Neural crest cell (in vitro differentiated cells): ENCODE results near the gene PMEL. TPM values are rescaled to one million over a fixed set of nuclear protein-coding genes. Genes with fewer than 3 reads are reported as not detected.
"Not testable (repeated sequence)": the region's sequence is repeated elsewhere in the genome, so short reads cannot be mapped to it uniquely, and the experiment has no call there.

Source experiments
- DNase-seq: peaks from one replicate; pipeline ENCODE4 v3.0.0; 2021; ENCODE audit warnings: low read depth, mixed read lengths, low spot score
- H3K27ac Mint-ChIP-seq: one replicate; pipeline ENCODE4 v1.8.0; 2021; ENCODE audit warnings: mild to moderate bottlenecking, mixed read lengths; ENCODE audit not compliant: unreplicated experiment
- H3K27me3 Mint-ChIP-seq: 2 replicates; pipeline ENCODE4 v1.8.0; 2021; ENCODE audit warnings: low read depth, mild to moderate bottlenecking, mixed read lengths
- H3K36me3 Mint-ChIP-seq: 2 replicates; pipeline ENCODE4 v1.8.0; 2021; ENCODE audit warnings: low read depth, mild to moderate bottlenecking, mixed read lengths
- H3K4me1 Mint-ChIP-seq: 2 replicates; pipeline ENCODE4 v1.8.0; 2021; ENCODE audit warnings: mixed read lengths
- H3K4me3 Mint-ChIP-seq: one replicate; pipeline ENCODE4 v1.8.0; 2021; ENCODE audit warnings: mild to moderate bottlenecking, mixed read lengths
- H3K9me3 Mint-ChIP-seq: 2 replicates; pipeline ENCODE4 v1.8.0; 2021; ENCODE audit warnings: mixed read lengths
- CTCF ChIP-seq: fragments of 200-600 bp; sonication (generic); conservative IDR thresholded peaks from 2 replicates; pipeline ENCODE4 v1.5.0; 2021; ENCODE audit warnings: antibody characterized with exemption, mild to moderate bottlenecking
- total RNA-seq: library from RNA; stranded (reverse); gene quantifications from 2 replicates; pipeline ENCODE4 v1.2.1, GENCODE V29; 2021

The PMEL gene
- total RNA-seq, 1 donor from 2014 or later = 36.9 TPM

DNA sequence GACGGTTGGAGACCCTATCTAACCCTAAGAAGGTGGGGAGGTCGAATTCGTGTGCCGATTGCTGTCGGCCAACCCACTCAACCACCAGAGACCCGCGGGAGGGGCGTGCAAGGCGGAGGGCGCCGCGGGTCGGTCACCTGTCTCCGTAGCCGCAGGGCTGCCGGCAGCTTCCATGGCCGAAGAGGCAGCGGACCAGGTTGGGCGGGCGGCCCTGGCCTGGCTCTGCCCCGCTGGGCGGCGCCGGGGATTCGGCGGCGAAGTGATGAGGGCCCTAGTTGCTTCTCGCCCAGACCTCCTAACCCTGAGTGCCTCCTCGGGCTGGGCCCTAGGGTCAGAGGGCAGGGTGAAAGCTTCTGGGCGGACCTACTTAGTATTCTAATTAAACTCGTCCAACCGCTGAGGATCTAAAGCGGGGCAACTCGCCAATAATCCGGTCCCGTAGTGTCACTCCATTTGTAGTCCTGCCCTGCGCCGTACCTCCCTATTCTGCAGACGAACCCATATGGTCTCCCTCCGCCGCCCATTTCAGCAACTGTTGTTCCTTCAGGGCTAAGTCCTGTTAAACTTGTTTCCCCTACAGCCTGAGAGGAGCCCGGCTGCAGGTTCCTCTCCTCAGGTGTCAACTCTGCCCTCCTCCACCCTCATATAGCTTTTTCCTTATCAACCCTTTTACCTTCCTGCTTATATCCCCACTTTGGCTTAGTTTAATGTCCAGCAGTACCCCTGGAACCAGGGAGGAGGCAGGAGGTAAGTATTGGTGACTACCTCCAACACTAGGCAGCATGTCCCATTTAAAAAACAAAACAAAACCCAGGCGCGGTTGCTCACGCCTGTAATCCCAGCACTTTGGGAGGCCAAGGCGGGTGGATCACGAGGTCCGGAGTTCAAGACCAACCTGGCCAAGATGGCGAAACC is 38.0 kb downstream of the PMEL start, which contains the start of gene PYM1:
Gene PYM1, minus strand, starts transcription at position 307 of the 915 bp plus-strand sequence. Its CDS starts 133 bp downstream, at position 174.
- peaks cover 19% of the 10 kb centered on the region for H3K27me3 Mint-ChIP-seq
- H3K4me1 Mint-ChIP-seq = peaks cover 64% of the 10 kb centered on the region

GRCh38 chr12:55926738-55927587 is 38.9 kb downstream of the PMEL start:
- Mint-ChIP-seq H3K27me3 (peaks cover 11% of the 10 kb centered on the region), H3K9me3 (no peaks in the 10 kb centered on the region), H3K4me3 (peak overlapping the region; percentile 96), H3K27ac (peak overlapping the region; percentile 86), H3K36me3 (no peaks in the 10 kb centered on the region), H3K4me1 (peaks cover 59% of the 10 kb centered on the region)
- DNase-seq = peak; percentile 82
- TF ChIP-seq CTCF = peak; percentile 81

More for the DNA sequence above, 38.0 kb downstream of the PMEL start, which contains the start of gene PYM1:
- Mint-ChIP-seq H3K4me3 (peak within 1 kb of the TSS; percentile 96), H3K27ac (peak within 1 kb of the TSS; percentile 39), H3K36me3 (no peaks in the 10 kb centered on the region), H3K9me3 (no peaks in the 10 kb centered on the region)
- DNase-seq = peak; percentile 58
- TF ChIP-seq CTCF = no peak

- H3K36me3 Mint-ChIP-seq = no peaks in the 10 kb centered on the region
- peaks cover 4% of the 10 kb centered on the region for H3K27me3 Mint-ChIP-seq
- H3K4me3 Mint-ChIP-seq = peak overlapping the region; percentile 96
- H3K9me3 Mint-ChIP-seq = no peaks in the 10 kb centered on the region
- peaks cover 53% of the 10 kb centered on the region for H3K4me1 Mint-ChIP-seq
- peak overlapping the region; percentile 86 for H3K27ac Mint-ChIP-seq
- no peak for DNase-seq
- no peak for TF ChIP-seq CTCF
Observed at GRCh38 chr12:55925870-55926737, 39.7 kb downstream of the PMEL start.

- no peak for TF ChIP-seq CTCF
Observed at GRCh38 chr12:55925371-55925770, 40.5 kb downstream of the PMEL start.

GRCh38 chr12:55923648-55924047 is 42.2 kb downstream of the PMEL start:
- not testable (repeated sequence) for H3K27ac Mint-ChIP-seq, DNase-seq, H3K27me3 Mint-ChIP-seq, H3K36me3 Mint-ChIP-seq, H3K9me3 Mint-ChIP-seq
- Mint-ChIP-seq H3K4me1 (peaks cover 33% of the 10 kb centered on the region), H3K4me3 (peak overlapping the region; percentile 35)

More at GRCh38 chr12:55925371-55925770, 40.5 kb downstream of the PMEL start:
- no peaks in the 10 kb centered on the region for H3K27me3 Mint-ChIP-seq
- no peak overlapping the region for H3K27ac Mint-ChIP-seq
- H3K9me3 Mint-ChIP-seq = no peaks in the 10 kb centered on the region
- H3K4me3 Mint-ChIP-seq = peak overlapping the region; percentile 96
- H3K4me1 Mint-ChIP-seq = peaks cover 46% of the 10 kb centered on the region
- H3K36me3 Mint-ChIP-seq = no peaks in the 10 kb centered on the region
- no peak for DNase-seq
